OCI-LY7 (cell line): ENCODE results near the gene KIAA1549. TPM values are rescaled to one million over a fixed set of nuclear protein-coding genes. Genes with fewer than 3 reads are reported as not detected.

ENCODE experiments used
- BruUV-seq: library from RNA; stranded (reverse); fragments of 400-500 nt; replicated peaks from 2 replicates; lab custom pipeline; 2021; lab: Mats Ljungman, UMichigan
- CTCF ChIA-PET: fragments of 300-600 bp; sonication (Branson Sonifier 250); formaldehyde crosslinking; loops from one replicate; lab custom pipeline; 2022; ENCODE audit warnings: antibody characterized with exemption; ENCODE audit not compliant: unreplicated experiment; lab: Charles Lee
- POLR2A ChIA-PET: fragments of 300-600 bp; sonication (Branson Sonifier 250); formaldehyde crosslinking; loops from one replicate; lab custom pipeline; 2022; ENCODE audit warnings: antibody characterized with exemption; lab: Charles Lee
- DNase-seq: peaks from one replicate; pipeline ENCODE4 v3.0.0-alpha.2; 2015; ENCODE audit warnings: low spot score
- H2AFZ ChIP-seq: fragments of 200-600 bp; sonication (generic), shearing (Covaris generic); 2 replicates; pipeline ENCODE4 v1.6.1; 2014; ENCODE audit warnings: mild to moderate bottlenecking, antibody characterized with exemption, low read length, moderate library complexity
- H3K27ac ChIP-seq: fragments of 200-600 bp; sonication (generic); 2 replicates; pipeline ENCODE4 v1.5.1; 2014; ENCODE audit warnings: mixed run types, low read depth, mild to moderate bottlenecking, moderate library complexity, low read length, inconsistent platforms; ENCODE audit not compliant: poor library complexity, severe bottlenecking
- H3K36me3 ChIP-seq: fragments of 200-600 bp; sonication (generic); 2 replicates; pipeline ENCODE4 v1.6.1; 2014; ENCODE audit warnings: mild to moderate bottlenecking, antibody characterized with exemption, low read length, moderate library complexity, mixed read lengths; ENCODE audit not compliant: insufficient read depth
- H3K4me1 ChIP-seq: fragments of 200-600 bp; sonication (generic); 2 replicates; pipeline ENCODE4 v1.5.1; 2014; ENCODE audit warnings: mild to moderate bottlenecking, low read length; ENCODE audit not compliant: insufficient read depth, poor library complexity, severe bottlenecking
- H3K4me2 ChIP-seq: fragments of 200-600 bp; sonication (generic); 2 replicates; pipeline ENCODE4 v1.6.1; 2014; ENCODE audit warnings: mild to moderate bottlenecking, low read length
- H3K4me3 ChIP-seq: fragments of 200-600 bp; sonication (generic); 2 replicates; pipeline ENCODE4 v1.5.1; 2014; ENCODE audit warnings: mild to moderate bottlenecking, low read depth, low read length; ENCODE audit not compliant: poor library complexity, severe bottlenecking
- H3K79me2 ChIP-seq: fragments of 200-600 bp; sonication (generic); 2 replicates; pipeline ENCODE4 v1.6.1; 2016; ENCODE audit warnings: low read depth, mild to moderate bottlenecking, low read length, moderate library complexity, mixed read lengths; ENCODE audit not compliant: insufficient read depth
- H3K9me2 ChIP-seq: fragments of 200-600 bp; sonication (generic); 2 replicates; pipeline ENCODE4 v1.6.1; 2016; ENCODE audit warnings: mild to moderate bottlenecking, low read length, mixed read lengths; ENCODE audit not compliant: insufficient read depth
- H3K9me3 ChIP-seq: fragments of 200-600 bp; sonication (generic); 2 replicates; pipeline ENCODE4 v1.6.1; 2014; ENCODE audit warnings: mild to moderate bottlenecking, mixed run types, low read length, mixed read lengths
- H4K20me1 ChIP-seq: fragments of 200-600 bp; sonication (generic); 2 replicates; pipeline ENCODE4 v1.6.1; 2014; ENCODE audit warnings: mild to moderate bottlenecking, antibody characterized with exemption, low read length, moderate library complexity, mixed read lengths; ENCODE audit not compliant: insufficient read depth
- CTCF ChIP-seq: fragments of 200-600 bp; sonication (generic); conservative IDR thresholded peaks from 2 replicates; pipeline ENCODE4 v1.5.1; 2014; ENCODE audit warnings: mild to moderate bottlenecking, antibody characterized with exemption, low read length, moderate library complexity, mixed read lengths
- EZH2phosphoT487 ChIP-seq: fragments of 200-600 bp; sonication (generic); IDR thresholded peaks from 2 replicates; pipeline ENCODE4 v1.6.1; 2018; ENCODE audit warnings: low read depth, borderline replicate concordance, mild to moderate bottlenecking, mixed run types, antibody characterized with exemption, low read length, moderate library complexity, mixed read lengths
- intact Hi-C: fragments of 100-400 bp; cut with micrococcal nuclease; formaldehyde crosslinking; loops from one replicate; pipeline ENCODE4 v1.10.0; 2022; ENCODE audit not compliant: unreplicated experiment
- total RNA-seq, 2 experiments: library from RNA; depleted of rRNA in 1 of 2; stranded (reverse); fragments of >200 nt in 1 of 2; shearing (Covaris generic) in 1 of 2; gene quantifications; 2 replicates each; pipeline ENCODE4 v1.2.3, GENCODE V29; 2014 to 2022

The KIAA1549 gene
- total RNA-seq, 2 experiments from 2014 or later, result 0.03 to 3.0 TPM

- no peak overlapping the region for H2AFZ ChIP-seq
- no peaks in the 10 kb centered on the region for H3K9me2 ChIP-seq
- H3K4me1 ChIP-seq, result no peaks in the 10 kb centered on the region
- no TSS peak for BruUV-seq
- DNase-seq, result no peak
- no peak overlapping the region for H3K4me3 ChIP-seq
- H3K79me2 ChIP-seq, result no peaks in the 10 kb centered on the region
- H3K36me3 ChIP-seq, result no peaks in the 10 kb centered on the region
- no peak for TF ChIP-seq CTCF
- TF ChIP-seq EZH2phosphoT487, result no peak
- H3K9me3 ChIP-seq, result no peaks in the 10 kb centered on the region
- CTCF ChIA-PET, result no interaction called here
- H3K4me2 ChIP-seq, result no peak overlapping the region
- POLR2A ChIA-PET, result interaction anchor here (0.5 to 0.7 kb wide), 2 partner anchors 262 to 773 kb away, joined by 3 read pairs; no protein-coding TSS in a partner anchor
- H3K27ac ChIP-seq, result no peak overlapping the region
- intact Hi-C loops, result no loop called here
- no peaks in the 10 kb centered on the region for H4K20me1 ChIP-seq
These were observed 7.1 kb downstream of the KIAA1549 start for GRCh38 chr7:138974103-138974502.

- no peaks in the 10 kb centered on the region for H4K20me1 ChIP-seq
- ChIA-PET POLR2A (no interaction called here), CTCF (no interaction called here)
- intact Hi-C loops, result no loop called here
- no peaks in the 10 kb centered on the region for H3K36me3 ChIP-seq
- H3K9me2 ChIP-seq, result no peaks in the 10 kb centered on the region
- no TSS peak for BruUV-seq
- no peak overlapping the region for H3K4me3 ChIP-seq
- DNase-seq, result no peak
- H3K9me3 ChIP-seq, result no peaks in the 10 kb centered on the region
- no peaks in the 10 kb centered on the region for H3K4me1 ChIP-seq
- no peak overlapping the region for H2AFZ ChIP-seq
- H3K4me2 ChIP-seq, result no peak overlapping the region
- no peaks in the 10 kb centered on the region for H3K79me2 ChIP-seq
- H3K27ac ChIP-seq, result no peak overlapping the region
- TF ChIP-seq CTCF (no peak), EZH2phosphoT487 (no peak)
These were observed 10.2 kb downstream of the KIAA1549 start for GRCh38 chr7:138970952-138971351.

GRCh38 chr7:138970446-138970845, 10.7 kb downstream of the KIAA1549 start:
- Histone ChIP-seq H3K36me3 (no peaks in the 10 kb centered on the region), H2AFZ (no peak overlapping the region), H4K20me1 (no peaks in the 10 kb centered on the region), H3K9me2 (no peaks in the 10 kb centered on the region), H3K9me3 (no peaks in the 10 kb centered on the region), H3K4me3 (no peak overlapping the region), H3K4me2 (no peak overlapping the region), H3K79me2 (no peaks in the 10 kb centered on the region), H3K4me1 (no peaks in the 10 kb centered on the region), H3K27ac (no peak overlapping the region)
- TF ChIP-seq CTCF (no peak), EZH2phosphoT487 (no peak)
- ChIA-PET CTCF (no interaction called here), POLR2A (interaction anchor here (0.6 kb wide), 1 partner anchor 292 kb away, joined by 5 read pairs; no protein-coding TSS in a partner anchor)
- intact Hi-C loops, result no loop called here
- DNase-seq, result no peak
- BruUV-seq, result no TSS peak
